ENCODE results near the gene RRM1. TPM values are rescaled to one million over a fixed set of nuclear protein-coding genes. Genes with fewer than 3 reads are reported as not detected.
"Not testable (repeated sequence)": the region's sequence is repeated elsewhere in the genome, so short reads cannot be mapped to it uniquely, and the experiment has no call there.

The RRM1 gene
- polyA plus RNA-seq, 1 experiment, result 57.4 TPM

DNA sequence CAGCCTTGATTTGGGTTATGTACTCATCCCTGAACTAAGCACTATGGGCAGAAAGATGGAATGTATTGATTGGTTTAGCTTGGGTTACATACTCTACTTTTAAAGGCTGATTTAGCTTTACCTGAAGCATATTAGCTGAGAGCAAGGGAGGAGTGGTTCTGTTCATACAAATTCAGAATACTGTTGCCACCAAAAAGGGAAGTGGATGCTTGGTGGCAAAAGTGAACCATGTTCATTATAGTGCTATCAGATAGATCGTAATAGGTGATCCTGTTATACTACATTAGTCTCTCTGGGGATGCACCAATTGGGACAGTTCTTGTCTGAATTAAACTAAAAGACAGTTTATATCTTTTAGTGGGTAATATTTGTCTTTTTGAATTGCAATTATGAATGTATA, 44.5 kb upstream of the RRM1 start:
- DNase-seq (ENCODE audit: low read depth, low spot score), result no peak
- no peaks in the 10 kb centered on the region for H3K9me3 ChIP-seq (ENCODE audit: control insufficient read depth, insufficient read depth, low read length)
- H3K27ac ChIP-seq (ENCODE audit: low read depth, low read length), result no peak overlapping the region
- ChIA-PET CTCF (interaction anchor here (1.8 to 3.1 kb wide), 4 partner anchors 22 to 209 kb away, joined by 6 to 18 read pairs (median 10); partner anchors contain the start of gene STIM1), POLR2A (no interaction called here)
- no peak overlapping the region for H3K4me3 ChIP-seq (ENCODE audit: low read depth, low read length)
- TF ChIP-seq, protein P1, sequence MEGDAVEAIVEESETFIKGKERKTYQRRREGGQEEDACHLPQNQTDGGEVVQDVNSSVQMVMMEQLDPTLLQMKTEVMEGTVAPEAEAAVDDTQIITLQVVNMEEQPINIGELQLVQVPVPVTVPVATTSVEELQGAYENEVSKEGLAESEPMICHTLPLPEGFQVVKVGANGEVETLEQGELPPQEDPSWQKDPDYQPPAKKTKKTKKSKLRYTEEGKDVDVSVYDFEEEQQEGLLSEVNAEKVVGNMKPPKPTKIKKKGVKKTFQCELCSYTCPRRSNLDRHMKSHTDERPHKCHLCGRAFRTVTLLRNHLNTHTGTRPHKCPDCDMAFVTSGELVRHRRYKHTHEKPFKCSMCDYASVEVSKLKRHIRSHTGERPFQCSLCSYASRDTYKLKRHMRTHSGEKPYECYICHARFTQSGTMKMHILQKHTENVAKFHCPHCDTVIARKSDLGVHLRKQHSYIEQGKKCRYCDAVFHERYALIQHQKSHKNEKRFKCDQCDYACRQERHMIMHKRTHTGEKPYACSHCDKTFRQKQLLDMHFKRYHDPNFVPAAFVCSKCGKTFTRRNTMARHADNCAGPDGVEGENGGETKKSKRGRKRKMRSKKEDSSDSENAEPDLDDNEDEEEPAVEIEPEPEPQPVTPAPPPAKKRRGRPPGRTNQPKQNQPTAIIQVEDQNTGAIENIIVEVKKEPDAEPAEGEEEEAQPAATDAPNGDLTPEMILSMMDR (IDR thresholded peaks at IDR 0.05; ENCODE audit: low read depth, low read length), result no peak
- H3K27me3 ChIP-seq (ENCODE audit: control insufficient read depth, insufficient read depth, low read length), result no peaks in the 10 kb centered on the region

DNA sequence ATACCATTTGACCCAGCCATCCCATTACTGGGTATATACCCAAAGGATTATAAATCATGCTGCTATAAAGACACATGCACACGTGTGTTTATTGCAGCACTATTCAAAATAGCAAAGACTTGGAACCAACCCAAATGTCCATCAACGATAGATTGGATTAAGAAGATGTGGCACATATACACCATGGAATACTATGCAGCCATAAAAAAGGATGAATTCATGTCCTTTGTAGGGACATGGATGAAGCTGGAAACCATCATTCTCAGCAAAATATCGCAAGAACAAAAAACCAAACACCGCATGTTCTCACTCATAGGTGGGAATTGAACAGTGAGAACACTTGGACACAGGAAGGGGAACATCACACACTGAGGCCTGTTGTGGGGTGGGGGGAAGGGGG, 41.4 kb upstream of the RRM1 start:
- CTCF ChIA-PET; H3K4me3 ChIP-seq (ENCODE audit: low read depth, low read length); DNase-seq (ENCODE audit: low read depth, low spot score); H3K27me3 ChIP-seq (ENCODE audit: control insufficient read depth, insufficient read depth, low read length); H3K9me3 ChIP-seq (ENCODE audit: control insufficient read depth, insufficient read depth, low read length); H3K27ac ChIP-seq (ENCODE audit: low read depth, low read length); POLR2A ChIA-PET: not testable (repeated sequence)

DNA sequence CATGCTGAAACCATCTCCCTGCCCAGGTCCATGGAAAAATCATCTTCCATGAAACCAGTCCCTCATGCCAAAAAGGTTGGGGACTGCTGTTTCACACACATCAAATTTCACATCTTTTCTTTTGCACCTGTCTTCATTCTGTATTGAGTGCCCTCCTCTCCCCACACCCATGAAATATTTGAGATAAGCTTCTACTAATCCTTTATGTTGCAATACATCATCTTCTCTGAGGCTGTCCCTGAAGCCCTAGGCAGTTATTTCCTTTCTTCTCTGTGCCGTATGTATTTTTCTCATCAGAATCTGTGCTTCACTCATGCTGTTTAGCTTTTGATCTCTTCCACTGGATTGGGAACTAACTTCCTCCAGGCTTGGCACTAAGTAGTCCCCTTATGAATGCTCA, 40.0 kb upstream of the RRM1 start:
- DNase-seq (ENCODE audit: low read depth, low spot score), result no peak
- CTCF ChIA-PET, result interaction anchor here (0.9 to 8.3 kb wide), 4 partner anchors 15 to 205 kb away, joined by 3 to 91 read pairs (median 26); partner anchors contain the start of gene STIM1
- POLR2A ChIA-PET, result no interaction called here
- Histone ChIP-seq H3K27ac (ENCODE audit: low read depth, low read length) (no peak overlapping the region), H3K4me3 (ENCODE audit: low read depth, low read length) (no peak overlapping the region), H3K27me3 (ENCODE audit: control insufficient read depth, insufficient read depth, low read length) (no peaks in the 10 kb centered on the region), H3K9me3 (ENCODE audit: control insufficient read depth, insufficient read depth, low read length) (no peaks in the 10 kb centered on the region)
- TF ChIP-seq, protein P1 (IDR thresholded peaks at IDR 0.05; ENCODE audit: low read depth, low read length), result no peak

DNA sequence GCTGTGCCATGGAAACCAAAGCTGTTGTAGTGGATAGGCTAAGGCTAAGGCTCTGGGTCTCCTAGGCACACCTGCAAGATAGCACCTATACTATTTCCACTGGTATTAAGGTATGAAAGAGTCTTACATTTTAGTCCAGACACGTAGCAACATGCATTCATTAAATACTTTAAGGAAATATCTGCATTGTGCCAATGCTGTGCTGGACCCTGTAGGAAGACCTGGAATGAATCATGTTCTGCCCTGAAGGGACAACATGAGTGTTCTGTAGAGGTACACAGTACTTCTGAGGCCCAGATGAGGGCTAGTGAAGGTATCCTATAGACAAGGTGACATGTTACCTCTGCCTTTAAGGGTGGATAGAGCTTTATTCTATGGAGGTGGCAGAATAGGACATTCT, 35.2 kb upstream of the RRM1 start:
- TF ChIP-seq, protein P1 (IDR thresholded peaks at IDR 0.05; ENCODE audit: low read depth, low read length), result no peak
- no peak for DNase-seq (ENCODE audit: low read depth, low spot score)
- Histone ChIP-seq H3K4me3 (ENCODE audit: low read depth, low read length) (no peak overlapping the region), H3K9me3 (ENCODE audit: control insufficient read depth, insufficient read depth, low read length) (no peaks in the 10 kb centered on the region), H3K27ac (ENCODE audit: low read depth, low read length) (no peak overlapping the region), H3K27me3 (ENCODE audit: control insufficient read depth, insufficient read depth, low read length) (no peaks in the 10 kb centered on the region)
- POLR2A ChIA-PET, result no interaction called here
- CTCF ChIA-PET, result interaction anchor here (1.0 to 8.3 kb wide), 4 partner anchors 14 to 218 kb away, joined by 3 to 91 read pairs (median 16); no protein-coding TSS in a partner anchor

DNA sequence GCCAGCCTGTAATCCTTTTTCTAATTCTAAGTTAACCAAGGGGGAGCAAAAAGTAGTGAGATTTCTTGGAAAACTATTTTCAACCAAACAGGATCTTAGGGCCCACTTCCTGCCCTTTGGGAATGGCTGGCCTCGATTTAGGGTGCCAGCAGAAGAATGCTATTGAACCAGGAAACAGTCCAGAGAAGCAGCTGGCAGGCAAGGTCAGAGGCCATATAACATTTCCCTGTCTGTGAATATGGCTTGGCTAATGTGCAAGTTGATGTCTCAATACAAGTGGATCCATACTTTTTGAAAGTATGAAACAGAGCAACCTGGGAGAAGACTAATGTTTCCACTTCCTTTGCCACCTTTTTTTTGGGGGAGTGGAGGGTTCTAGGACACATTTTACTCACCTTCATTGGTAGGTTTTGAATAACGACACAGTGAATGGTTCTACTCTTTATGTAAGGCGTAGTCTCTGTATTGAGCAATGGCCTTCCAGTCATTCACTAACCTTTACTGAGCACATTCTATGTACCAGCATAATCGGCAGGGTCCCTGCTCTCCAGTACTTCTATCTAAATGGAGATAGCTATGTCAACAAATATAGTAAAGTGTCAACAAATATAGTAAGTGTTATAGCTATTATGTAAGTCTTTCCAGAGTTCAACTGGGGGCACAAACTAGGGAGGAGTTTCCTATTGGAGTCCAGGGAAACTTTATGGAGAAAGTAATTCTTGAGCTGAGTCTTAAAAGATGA, 34.2 kb upstream of the RRM1 start:
- ChIA-PET POLR2A (no interaction called here), CTCF (interaction anchor here (1.0 to 8.3 kb wide), 6 partner anchors 13 to 219 kb away, joined by 3 to 91 read pairs (median 6); partner anchors contain the start of gene STIM1)
- Histone ChIP-seq H3K4me3 (ENCODE audit: low read depth, low read length) (no peak overlapping the region), H3K27ac (ENCODE audit: low read depth, low read length) (no peak overlapping the region), H3K27me3 (ENCODE audit: control insufficient read depth, insufficient read depth, low read length) (no peaks in the 10 kb centered on the region), H3K9me3 (ENCODE audit: control insufficient read depth, insufficient read depth, low read length) (no peaks in the 10 kb centered on the region)
- no peak for DNase-seq (ENCODE audit: low read depth, low spot score)
- TF ChIP-seq, protein P1 (IDR thresholded peaks at IDR 0.05; ENCODE audit: low read depth, low read length), result no peak

Measured in AG04450 (cell line).